ENCODE results near the gene PDP2.

- TF ChIP-seq CTCF (conservative IDR thresholded peaks at IDR 0.05; ENCODE audit: low read depth, low read length) = no peak
- TF ChIP-seq EZH2 (IDR thresholded peaks at IDR 0.05; ENCODE audit: borderline replicate concordance, low read depth, low read length, poor library complexity, severe bottlenecking) = no peak
These were observed 701 bp downstream of the PDP2 start for GRCh38 chr16:66881014-66881417.
